Measurements from ENCODE around the gene PPFIA2.

DNA sequence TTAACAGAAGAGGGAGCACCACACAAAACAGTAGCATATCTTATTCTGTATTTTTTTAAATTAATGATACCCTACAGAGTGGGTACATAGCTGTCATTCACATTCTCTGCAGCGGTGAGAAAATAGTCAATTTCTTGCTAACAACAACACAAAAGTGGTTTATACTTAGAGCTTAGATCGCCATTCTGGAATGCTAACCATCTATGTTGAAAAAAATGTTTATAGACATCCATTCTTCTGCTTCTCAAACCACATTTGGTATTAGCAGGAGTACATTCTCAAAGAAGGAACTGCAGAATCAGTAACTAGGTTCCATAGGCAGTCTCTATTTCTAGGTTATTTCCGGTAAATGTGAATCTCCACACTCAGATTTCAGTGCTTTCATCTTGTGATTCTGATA lies 185.9 kb downstream of the PPFIA2 start:
- TF ChIP-seq, protein P1, sequence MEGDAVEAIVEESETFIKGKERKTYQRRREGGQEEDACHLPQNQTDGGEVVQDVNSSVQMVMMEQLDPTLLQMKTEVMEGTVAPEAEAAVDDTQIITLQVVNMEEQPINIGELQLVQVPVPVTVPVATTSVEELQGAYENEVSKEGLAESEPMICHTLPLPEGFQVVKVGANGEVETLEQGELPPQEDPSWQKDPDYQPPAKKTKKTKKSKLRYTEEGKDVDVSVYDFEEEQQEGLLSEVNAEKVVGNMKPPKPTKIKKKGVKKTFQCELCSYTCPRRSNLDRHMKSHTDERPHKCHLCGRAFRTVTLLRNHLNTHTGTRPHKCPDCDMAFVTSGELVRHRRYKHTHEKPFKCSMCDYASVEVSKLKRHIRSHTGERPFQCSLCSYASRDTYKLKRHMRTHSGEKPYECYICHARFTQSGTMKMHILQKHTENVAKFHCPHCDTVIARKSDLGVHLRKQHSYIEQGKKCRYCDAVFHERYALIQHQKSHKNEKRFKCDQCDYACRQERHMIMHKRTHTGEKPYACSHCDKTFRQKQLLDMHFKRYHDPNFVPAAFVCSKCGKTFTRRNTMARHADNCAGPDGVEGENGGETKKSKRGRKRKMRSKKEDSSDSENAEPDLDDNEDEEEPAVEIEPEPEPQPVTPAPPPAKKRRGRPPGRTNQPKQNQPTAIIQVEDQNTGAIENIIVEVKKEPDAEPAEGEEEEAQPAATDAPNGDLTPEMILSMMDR (IDR thresholded peaks at IDR 0.05) = no peak
- TF ChIP-seq POLR2A (IDR thresholded peaks at IDR 0.05) = no peak
- TF ChIP-seq POLR2AphosphoS5 (IDR thresholded peaks at IDR 0.05) = no peak
- no peak for TF ChIP-seq EP300 (IDR thresholded peaks at IDR 0.05)

Measured in stomach (tissue), 4 donors.